Loucy (cell line): ENCODE data around the gene LRRC37B.
A peak's percentile ranks its signal among the peaks of the same experiment; 100 is the strongest.

ENCODE experiments used
- H2AFZ ChIP-seq: fragments of 200-600 bp; sonication (generic); 2 replicates; pipeline ENCODE4 v1.6.0; 2016; ENCODE audit warnings: antibody characterized with exemption, mild to moderate bottlenecking, low read length, moderate library complexity
- H3F3A ChIP-seq: fragments of 200-600 bp; 2 replicates; pipeline ENCODE4 v1.6.0; 2016; ENCODE audit warnings: antibody characterized with exemption, low read depth, mild to moderate bottlenecking
- H3K27me3 ChIP-seq: fragments of 200-600 bp; sonication (generic); 2 replicates; pipeline ENCODE4 v1.6.1; 2014; ENCODE audit warnings: low read length, mild to moderate bottlenecking; ENCODE audit not compliant: insufficient read depth, poor library complexity, severe bottlenecking
- H3K36me3 ChIP-seq: fragments of 200-600 bp; sonication (generic); 2 replicates; pipeline ENCODE4 v1.6.1; 2016; ENCODE audit warnings: low read length; ENCODE audit not compliant: insufficient read depth
- H3K4me1 ChIP-seq: fragments of 200-600 bp; sonication (generic); 2 replicates; pipeline ENCODE4 v1.5.1; 2014; ENCODE audit warnings: low read length, mild to moderate bottlenecking; ENCODE audit not compliant: insufficient read depth, poor library complexity, severe bottlenecking
- H3K4me2 ChIP-seq: fragments of 200-600 bp; sonication (generic); 2 replicates; pipeline ENCODE4 v1.6.0; 2014; ENCODE audit warnings: antibody characterized with exemption, low read length, low read depth, mild to moderate bottlenecking; ENCODE audit not compliant: poor library complexity, severe bottlenecking
- H3K4me3 ChIP-seq: fragments of 200-600 bp; sonication (generic); 2 replicates; pipeline ENCODE4 v1.5.1; 2014; ENCODE audit warnings: low read length, mild to moderate bottlenecking, mixed read lengths; ENCODE audit not compliant: poor library complexity, severe bottlenecking
- H3K79me2 ChIP-seq: fragments of 200-600 bp; sonication (generic); 2 replicates; pipeline ENCODE4 v1.6.1; 2014; ENCODE audit warnings: low read length; ENCODE audit not compliant: insufficient read depth
- H3K9ac ChIP-seq: fragments of 200-600 bp; sonication (generic); 2 replicates; pipeline ENCODE4 v1.6.0; 2014; ENCODE audit warnings: mild to moderate bottlenecking, low read depth, low read length, moderate library complexity; ENCODE audit not compliant: poor library complexity, severe bottlenecking
- H3K9me2 ChIP-seq: fragments of 200-600 bp; sonication (generic); replicated peaks from 2 replicates; pipeline ENCODE4 v1.6.1; 2016; ENCODE audit warnings: low read depth, low read length, mixed read lengths
- H3K9me3 ChIP-seq: fragments of 200-600 bp; sonication (generic); 2 replicates; pipeline ENCODE4 v1.6.1; 2014; ENCODE audit warnings: mild to moderate bottlenecking, antibody characterized with exemption, low read length, low read depth; ENCODE audit not compliant: insufficient read depth
- H4K20me1 ChIP-seq: fragments of 200-600 bp; sonication (generic); 2 replicates; pipeline ENCODE4 v1.6.0; 2014; ENCODE audit warnings: antibody characterized with exemption, low read length, mild to moderate bottlenecking; ENCODE audit not compliant: insufficient read depth, poor library complexity, severe bottlenecking
- CTCF ChIP-seq: fragments of 200-600 bp; sonication (generic); conservative IDR thresholded peaks from 2 replicates; pipeline ENCODE4 v1.5.1; 2014; ENCODE audit warnings: mild to moderate bottlenecking, antibody characterized with exemption, low read length
- EZH2phosphoT487 ChIP-seq: fragments of 200-600 bp; IDR thresholded peaks from 2 replicates; pipeline ENCODE4 v1.6.1; 2018; ENCODE audit warnings: antibody characterized with exemption, mild to moderate bottlenecking, moderate library complexity, borderline replicate concordance

The LRRC37B gene

GRCh38 chr17:32010114-32010513 lies 2.9 kb downstream of the LRRC37B start:
- Histone ChIP-seq H3K27me3 (no peaks in the 10 kb centered on the region), H3K9ac (peak overlapping the region; percentile 77), H3K9me3 (no peaks in the 10 kb centered on the region), H2AFZ (no peak overlapping the region), H3K4me3 (peak overlapping the region; percentile 78), H3K9me2 (no peaks in the 10 kb centered on the region), H3K4me1 (peaks cover 37% of the 10 kb centered on the region), H3K4me2 (peak overlapping the region; percentile 73), H3K79me2 (peaks cover 77% of the 10 kb centered on the region), H3K36me3 (no peaks in the 10 kb centered on the region), H4K20me1 (peaks cover 36% of the 10 kb centered on the region), H3F3A (0 out of 2 replicates have a peak, but pooled peaks cover under 1% of the 10 kb centered on the region)
- no peak for TF ChIP-seq EZH2phosphoT487
- TF ChIP-seq CTCF: no peak

- H3K79me2 ChIP-seq: peaks cover 93% of the 10 kb centered on the region
These were observed 8.2 kb downstream of the LRRC37B start for GRCh38 chr17:32015245-32016013.

GRCh38 chr17:32016231-32016630 lies 9.0 kb downstream of the LRRC37B start:
- TF ChIP-seq EZH2phosphoT487 (no peak), CTCF (no peak)
- no peaks in the 10 kb centered on the region for H3K9me3 ChIP-seq
- peak overlapping the region; percentile 38 for H3K9ac ChIP-seq
- H3K79me2 ChIP-seq: peaks cover 86% of the 10 kb centered on the region
- H2AFZ ChIP-seq: no peak overlapping the region
- no peaks in the 10 kb centered on the region for H3K27me3 ChIP-seq
- H3K4me1 ChIP-seq: peaks cover 53% of the 10 kb centered on the region
- peaks cover 32% of the 10 kb centered on the region; the same call in 1 of the 2 replicates for H3K36me3 ChIP-seq
- peak overlapping the region; percentile 73 for H3K4me2 ChIP-seq
- no peaks in the 10 kb centered on the region for H3K9me2 ChIP-seq
- H3F3A ChIP-seq: 0 out of 2 replicates have a peak, but pooled peaks cover 4% of the 10 kb centered on the region
- peak overlapping the region; percentile 57 for H3K4me3 ChIP-seq
- H4K20me1 ChIP-seq: peaks cover 57% of the 10 kb centered on the region

More at GRCh38 chr17:32015245-32016013, 8.2 kb downstream of the LRRC37B start:
- H3K4me1 ChIP-seq: peaks cover 57% of the 10 kb centered on the region
- peak overlapping the region; percentile 57 for H3K4me3 ChIP-seq
- H3K4me2 ChIP-seq: peak overlapping the region; percentile 73
- no peak overlapping the region for H2AFZ ChIP-seq
- no peak for TF ChIP-seq EZH2phosphoT487
- H3K27me3 ChIP-seq: no peaks in the 10 kb centered on the region
- no peaks in the 10 kb centered on the region for H3K9me3 ChIP-seq
- 0 out of 2 replicates have a peak, but pooled peaks cover 4% of the 10 kb centered on the region for H3F3A ChIP-seq
- peaks cover 57% of the 10 kb centered on the region for H4K20me1 ChIP-seq
- no peaks in the 10 kb centered on the region for H3K9me2 ChIP-seq
- H3K36me3 ChIP-seq: peaks cover 24% of the 10 kb centered on the region; the same call in 1 of the 2 replicates
- H3K9ac ChIP-seq: peak overlapping the region; percentile 38
